Skin of body (tissue), 2 donors: Measurements from ENCODE around the gene BBC3. TPM values are rescaled to one million over a fixed set of nuclear protein-coding genes. Genes with fewer than 3 reads are reported as not detected.
"Not testable (repeated sequence)": the region's sequence is repeated elsewhere in the genome, so short reads cannot be mapped to it uniquely, and the experiment has no call there.

Experiments
- DNase-seq: peaks from one replicate; lab custom pipeline; 2025; lab: John Stamatoyannopoulos, UW
- total RNA-seq: library from RNA; depleted of rRNA; stranded (reverse); fragments of >200 nt; gene quantifications from one replicate; pipeline ENCODE4 v1.2.3, GENCODE V29; 2014

Gene BBC3
- total RNA-seq, 1 donor from 2014 or later: 4.3 TPM

- DNase-seq: no peak
Measured at GRCh38 chr19:47258434-47258833, 27.4 kb upstream of the BBC3 start.

- peak; percentile 73 for DNase-seq
Measured at GRCh38 chr19:47257411-47258169, 26.6 kb upstream of the BBC3 start.

- DNase-seq: peak; percentile 100
Measured at GRCh38 chr19:47256693-47257410, 25.9 kb upstream of the BBC3 start.

DNA sequence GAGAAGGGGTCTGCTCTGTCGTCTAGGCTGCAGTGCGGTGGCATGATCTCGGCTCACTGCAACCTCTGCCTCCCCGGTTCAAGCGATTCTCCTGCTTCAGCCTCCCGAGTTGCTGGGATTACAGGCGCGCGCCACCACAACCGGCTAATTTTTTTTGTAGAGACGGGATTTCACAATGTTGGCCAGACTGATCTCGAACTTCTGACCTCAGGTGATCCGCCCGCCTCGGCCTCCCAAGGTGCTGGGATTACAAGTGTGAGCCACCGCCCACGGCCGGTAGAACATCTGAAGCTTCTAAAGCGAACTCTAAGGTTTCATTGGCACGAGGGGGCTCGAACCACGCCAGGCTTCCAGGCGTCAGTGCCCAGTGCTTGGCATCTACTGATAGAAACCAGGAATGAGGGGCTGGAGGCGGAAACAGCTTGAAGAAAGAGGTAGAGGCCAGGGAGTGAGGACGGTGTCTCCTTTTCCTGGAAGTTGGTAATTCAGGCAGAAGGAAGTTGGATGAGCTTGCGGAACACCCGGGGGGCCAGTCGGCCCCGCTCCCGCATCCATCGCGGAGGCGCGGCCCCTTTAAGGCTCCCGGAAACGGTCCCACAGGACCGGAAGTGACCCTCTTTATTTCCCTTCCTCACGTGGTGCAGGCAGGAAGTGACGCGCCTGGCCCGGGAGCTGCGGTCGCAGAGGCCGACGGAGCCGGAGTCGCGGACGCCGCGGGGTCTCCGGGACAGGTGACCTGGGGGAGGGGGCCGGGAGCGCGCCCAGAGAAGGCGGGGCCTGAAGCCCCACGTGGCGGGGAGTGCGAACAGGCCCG, 25.1 kb upstream of the BBC3 start, which contains the start of gene CCDC9:
CCDC9 (plus strand) TSS at position 647 of the 814 bp plus-strand sequence. CDS start 1,876 bp downstream, outside the sequence.
- peak; percentile 98 for DNase-seq

DNA sequence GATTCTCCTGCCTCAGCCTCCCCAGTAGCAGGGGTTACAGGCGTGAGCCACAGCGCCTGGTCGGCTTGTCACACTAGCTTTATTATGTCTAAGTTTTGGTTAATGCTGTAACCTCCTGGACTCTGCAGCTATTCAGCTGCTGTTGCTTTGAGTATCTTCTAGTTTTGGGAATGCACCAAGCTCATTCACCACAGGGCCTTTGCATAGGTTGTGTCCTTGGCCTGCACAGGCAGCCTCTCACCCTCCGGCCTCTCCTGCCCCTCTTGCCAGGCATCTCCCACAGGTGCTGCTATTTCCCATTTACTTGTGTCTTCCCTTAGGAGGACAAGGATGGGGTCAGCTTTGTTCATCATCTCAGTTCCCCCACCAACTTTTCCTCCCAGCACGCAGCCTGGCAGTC, 23.0 kb upstream of the BBC3 start:
- DNase-seq: no peak

GRCh38 chr19:47253467-47253881, 22.5 kb upstream of the BBC3 start:
- DNase-seq: no peak

GRCh38 chr19:47253016-47253415, 22.0 kb upstream of the BBC3 start:
- not testable (repeated sequence) for DNase-seq

DNA sequence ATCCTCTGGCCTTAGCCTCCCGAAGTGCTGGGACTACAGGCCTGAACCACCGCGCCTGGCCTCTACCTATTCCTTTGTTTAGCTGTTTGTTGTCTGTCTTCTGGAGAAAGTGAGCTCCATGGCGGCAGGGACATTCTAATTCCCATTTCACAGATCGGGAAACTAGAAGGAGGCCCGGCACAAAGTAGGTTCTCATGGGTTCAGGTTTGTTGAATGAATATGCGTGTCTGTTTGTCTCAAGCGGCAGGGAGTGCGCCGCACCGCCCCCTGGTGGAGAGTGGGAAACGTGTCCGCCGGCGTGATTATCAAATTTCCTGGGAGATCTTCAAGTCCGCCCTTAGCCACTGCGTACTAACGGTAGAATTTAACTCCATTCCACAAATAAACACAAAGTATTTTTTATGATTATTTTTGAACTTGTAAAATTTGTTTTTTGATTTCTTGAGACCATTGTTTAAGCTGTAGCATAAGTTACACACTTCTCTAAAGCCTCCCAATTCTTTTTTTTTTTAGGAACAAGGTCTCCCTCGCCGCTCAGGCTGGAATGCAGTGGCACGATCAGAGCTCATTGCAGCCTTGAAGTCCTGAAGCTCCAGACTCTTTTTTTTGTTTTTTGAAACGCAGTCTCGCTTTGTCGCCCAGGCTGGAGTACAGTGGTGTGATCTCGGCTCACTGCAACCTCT, 16.4 kb upstream of the BBC3 start:
- peak; percentile 69 for DNase-seq

DNA sequence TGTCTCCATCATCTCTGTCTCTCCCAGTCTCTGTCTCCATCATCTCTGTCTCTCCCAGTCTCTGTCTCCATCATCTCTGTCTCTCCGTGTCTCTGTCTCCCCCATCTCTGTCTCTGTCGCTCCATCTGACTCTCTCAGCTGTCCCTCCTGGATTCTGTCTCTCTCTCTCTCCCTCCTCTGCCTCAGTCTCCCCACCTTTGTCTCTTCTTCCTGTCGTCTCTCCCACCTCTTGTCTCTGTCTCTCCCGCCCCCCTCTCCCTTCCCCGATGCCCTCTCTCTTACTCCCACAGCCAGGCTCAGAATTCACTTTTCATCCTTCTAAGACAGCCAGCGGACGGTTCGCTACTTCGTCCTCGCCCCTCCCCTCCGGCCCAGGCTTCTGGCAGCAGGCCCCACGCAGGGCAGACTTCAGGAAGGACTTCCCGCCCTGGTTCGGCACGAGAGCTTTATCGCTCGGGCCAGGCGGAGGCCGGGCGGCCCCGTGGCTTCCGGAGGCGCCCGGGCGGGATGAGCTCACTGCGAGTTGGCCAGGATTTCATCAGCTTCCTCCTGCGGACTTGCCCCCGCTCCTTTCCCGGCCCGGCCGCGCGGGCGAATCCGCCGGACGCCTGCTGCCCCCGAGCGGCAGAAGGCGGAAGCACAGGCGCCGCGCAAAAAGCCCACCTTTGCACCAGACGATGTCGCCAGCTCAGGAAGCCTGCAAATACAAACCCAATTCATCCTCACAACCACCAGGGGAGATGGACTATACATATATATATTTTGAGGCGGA, 13.0 kb upstream of the BBC3 start:
- peak; percentile 94 for DNase-seq

DNA sequence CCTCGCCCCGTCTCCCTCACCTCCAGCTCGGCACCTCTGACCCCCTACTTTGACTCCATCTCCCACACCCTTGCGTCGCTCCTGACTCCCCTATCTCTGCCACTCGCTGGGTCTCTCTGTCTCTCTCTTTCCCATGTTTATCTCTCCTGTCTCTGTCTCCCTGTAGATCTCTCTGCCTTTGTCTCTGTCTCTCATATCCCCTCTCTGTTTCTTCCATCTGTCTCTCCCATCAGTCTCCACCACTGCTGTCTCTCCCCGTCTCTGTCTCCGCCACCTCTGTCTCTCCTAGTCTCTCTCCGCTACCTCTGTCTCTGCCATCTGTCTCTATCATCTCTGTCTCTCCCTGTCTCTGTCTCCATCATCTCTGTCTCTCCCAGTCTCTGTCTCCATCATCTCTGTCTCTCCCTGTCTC, 12.4 kb upstream of the BBC3 start:
- DNase-seq: no peak

DNA sequence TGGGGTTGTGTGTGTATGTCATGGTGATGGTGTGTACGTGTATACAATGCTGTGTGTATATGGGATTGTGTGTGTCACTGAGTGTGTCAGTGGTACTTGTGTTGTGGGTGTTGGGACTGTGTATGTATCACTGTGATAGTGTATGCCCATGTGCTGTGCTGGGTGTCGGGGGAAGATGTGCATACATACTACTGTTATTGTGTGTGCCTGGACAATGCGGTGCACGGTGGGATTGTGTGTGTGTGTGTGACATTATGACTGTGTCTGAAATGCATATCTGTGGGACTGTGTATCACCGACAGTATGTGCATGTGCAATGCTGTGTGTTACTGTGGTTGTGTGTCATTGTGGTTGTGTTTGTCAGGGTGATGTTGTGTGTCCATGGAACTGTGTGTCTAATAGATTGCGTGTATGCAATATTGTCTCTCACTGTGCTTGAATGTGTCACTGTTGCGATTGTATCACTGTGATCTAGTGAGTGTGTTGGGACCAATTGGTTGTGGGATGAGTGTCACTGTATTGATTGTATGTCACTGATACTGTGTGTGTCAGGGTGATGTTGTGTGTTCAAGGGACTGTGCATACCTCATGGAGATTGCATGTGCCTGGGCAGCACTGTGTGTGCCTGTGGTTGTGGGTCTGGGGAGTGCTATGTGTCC, 11.0 kb upstream of the BBC3 start:
- no peak for DNase-seq

DNA sequence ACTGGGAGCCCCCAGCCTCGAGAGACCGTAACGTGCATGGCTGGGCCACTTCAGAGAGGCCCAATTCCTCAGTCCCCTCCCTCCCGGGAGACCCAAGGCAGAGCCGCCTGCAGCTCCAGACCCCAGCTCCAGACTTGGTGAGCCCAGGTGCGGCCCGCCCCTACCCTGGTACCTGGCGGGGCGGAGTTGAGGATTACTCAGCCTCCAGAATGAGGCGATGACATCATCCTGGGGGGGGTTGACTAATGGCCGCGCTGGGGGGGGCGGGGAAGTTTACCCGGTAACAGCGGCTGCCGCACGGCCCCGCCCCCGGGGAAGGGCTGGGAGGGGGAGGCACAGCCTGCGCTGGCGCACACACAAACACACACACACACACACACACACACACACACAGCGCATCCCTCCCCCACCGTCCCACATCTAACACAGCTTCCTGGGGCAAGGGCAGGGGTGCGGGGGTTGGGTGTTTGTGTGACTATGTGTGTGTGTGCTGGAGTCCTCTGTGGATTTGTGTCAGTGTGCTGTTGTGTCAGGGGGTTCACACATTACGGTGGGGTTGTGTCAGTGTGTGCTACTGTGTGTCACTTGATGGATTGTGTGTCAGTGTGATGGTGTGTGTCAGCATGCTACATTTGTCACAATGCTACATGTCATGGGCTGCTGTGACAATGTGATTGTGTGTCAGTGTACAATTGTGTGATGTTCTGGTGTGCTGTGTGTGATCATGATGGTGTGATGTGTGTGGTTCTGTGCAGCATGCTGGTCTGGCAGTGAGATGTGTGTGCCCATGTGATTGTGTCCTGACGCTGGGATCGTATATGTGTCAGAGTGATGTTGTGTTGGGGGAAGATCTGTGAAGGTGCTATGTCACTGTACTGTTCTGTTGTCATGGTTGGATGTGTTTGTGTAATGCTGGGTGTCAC, 10.3 kb upstream of the BBC3 start:
- no peak for DNase-seq

DNA sequence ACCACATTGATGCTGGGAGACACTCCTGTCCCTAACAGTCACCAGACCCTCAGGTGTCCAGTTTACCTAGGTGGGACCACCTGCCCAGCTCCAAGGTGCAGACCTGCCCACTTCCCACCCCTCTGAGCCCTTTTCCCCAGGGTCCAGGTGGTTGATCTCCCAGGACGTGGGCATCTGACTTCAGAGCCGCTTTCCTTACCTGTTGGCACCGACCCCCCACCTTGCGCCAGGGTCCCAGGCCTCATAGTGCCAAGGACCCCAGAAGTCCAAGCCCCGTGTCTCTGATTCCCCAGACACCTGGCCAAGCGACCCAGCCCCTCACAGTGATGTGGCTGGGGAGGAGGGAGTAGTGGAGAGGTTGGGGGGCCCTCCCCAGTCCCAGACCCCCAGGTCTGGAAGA, 9.6 kb upstream of the BBC3 start:
- DNase-seq: no peak

DNA sequence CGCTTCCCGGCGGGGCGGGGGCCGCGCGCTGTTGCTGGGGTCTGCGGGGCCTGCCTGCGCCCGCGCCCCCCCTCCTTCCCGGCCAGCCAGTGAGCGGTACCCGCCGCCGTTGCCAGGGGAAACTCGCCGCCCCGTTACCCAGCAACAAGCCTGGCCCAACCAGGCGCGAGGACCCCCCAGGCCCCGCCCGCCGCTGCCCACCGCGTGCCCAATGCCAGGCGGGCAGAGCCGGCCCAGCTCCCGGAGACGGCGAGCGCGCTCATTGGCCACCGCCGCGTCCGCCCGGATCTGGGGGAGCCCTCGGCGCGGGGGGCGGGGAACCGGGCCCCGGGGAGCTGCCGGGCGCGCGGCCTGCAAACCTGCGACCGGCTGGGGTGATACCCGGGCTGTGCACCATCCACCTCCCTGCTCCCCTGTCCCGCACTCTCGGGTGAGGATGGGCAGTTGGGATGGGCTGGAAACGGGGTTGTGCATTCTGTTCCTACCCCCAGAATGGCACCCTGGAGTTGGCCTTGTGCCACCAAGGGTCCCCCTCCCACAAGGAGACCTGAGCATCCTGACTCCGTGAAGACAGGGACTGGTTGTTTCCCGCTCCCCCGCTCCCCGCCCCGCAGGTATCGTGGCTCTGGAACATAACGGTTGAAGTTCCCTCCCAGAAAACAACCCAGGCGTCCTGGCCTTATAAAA, 8.8 kb upstream of the BBC3 start:
- no peak for DNase-seq

DNA sequence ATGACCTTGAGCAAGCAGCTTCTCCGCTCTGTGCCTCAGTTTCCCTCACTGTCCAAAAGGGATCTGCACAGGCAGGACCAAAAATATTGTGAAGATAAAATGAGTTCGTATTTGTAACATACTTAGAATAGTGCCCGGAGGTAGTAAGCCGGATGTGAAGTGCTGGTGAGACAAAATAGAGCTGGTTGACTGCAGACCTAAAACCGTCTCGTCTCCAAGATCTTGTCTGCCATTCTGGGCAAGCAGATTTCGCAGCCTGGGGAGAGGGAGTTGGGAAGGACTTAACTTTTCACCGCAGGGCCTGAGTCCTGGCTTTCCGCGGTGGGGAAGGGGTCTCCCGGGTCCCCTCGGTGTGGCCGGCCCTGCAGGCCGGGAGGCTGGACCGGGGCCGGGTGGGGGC, 8.2 kb upstream of the BBC3 start:
- no peak for DNase-seq

DNA sequence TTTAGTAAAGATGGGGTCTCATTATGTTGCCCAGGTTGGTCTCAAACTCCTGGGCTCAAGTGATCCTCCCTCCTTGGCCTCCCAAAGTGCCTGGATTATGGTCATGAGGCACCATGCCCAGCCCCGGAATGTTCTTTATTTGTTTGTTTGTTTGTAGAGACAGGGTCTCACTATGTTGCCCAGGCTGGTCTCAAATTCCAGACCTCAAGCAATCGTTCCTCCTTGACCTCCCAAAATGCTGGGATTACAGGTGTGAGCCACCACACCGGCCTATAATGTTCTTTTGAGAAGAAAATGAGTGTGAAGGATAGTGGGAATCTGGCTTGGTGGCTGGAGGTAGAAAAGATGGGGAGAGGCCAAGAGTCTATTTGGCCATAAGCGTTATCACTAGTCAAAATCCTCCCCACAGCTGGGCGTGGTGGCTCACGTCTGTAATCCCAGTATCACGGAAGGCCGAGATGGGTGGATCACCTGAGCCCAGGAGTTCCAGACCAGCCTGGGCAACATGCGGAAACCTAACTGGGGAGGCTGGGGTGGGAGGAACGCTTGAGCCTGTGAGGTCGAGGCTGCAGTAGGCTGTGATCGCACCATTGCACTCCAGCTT, 5.2 kb upstream of the BBC3 start:
- no peak for DNase-seq

DNA sequence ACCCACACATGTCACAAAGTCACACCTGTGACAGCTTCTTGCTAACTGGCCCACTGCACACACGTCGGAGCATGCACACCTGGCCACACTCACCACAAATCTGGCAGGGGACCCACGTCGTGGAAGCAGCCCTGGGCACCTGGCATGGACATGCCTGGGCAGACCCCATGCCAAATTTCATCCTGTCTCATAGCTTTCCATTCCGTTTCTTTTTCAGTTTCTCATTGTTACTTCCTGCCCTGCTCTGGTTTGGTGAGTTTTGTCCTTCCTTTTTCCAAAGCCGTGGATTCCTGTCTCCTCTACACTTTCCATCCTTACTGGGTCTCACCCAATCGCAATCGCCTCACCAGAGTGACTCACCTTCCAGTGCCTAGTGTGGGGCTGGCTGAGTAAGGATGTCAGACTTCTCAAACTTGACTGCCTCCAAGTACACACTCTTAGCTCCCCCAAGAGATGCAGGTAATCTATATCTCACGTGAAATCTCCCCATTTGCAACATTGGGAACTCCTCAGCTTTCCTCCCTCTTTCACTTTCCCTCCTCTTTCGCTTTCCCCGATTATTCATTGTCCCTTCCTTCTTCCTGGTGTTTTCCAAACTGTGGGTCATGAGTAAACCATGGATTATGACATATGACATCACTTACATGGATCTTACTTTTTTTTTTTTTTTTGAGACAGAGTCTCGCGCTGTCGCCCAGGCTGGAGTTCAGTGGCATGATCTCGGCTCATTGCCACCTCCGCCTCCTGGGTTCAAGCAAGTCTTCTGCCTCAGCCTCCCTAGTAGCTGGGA, 1.6 kb upstream of the BBC3 start:
- no peak for DNase-seq
